C4-2B (cell line): Measurements from ENCODE around the gene HTR1D.

Experiments
- ZFX ChIP-seq: fragments of 450-650 bp; IDR thresholded peaks from 2 replicates; pipeline ENCODE4 v1.6.1; 2017
- TF ChIP-seq, protein P1 (sequence below): fragments of 450-650 bp; conservative IDR thresholded peaks from 2 replicates; pipeline ENCODE4 v1.5.1; 2017; ENCODE audit warnings: mild to moderate bottlenecking

DNA sequence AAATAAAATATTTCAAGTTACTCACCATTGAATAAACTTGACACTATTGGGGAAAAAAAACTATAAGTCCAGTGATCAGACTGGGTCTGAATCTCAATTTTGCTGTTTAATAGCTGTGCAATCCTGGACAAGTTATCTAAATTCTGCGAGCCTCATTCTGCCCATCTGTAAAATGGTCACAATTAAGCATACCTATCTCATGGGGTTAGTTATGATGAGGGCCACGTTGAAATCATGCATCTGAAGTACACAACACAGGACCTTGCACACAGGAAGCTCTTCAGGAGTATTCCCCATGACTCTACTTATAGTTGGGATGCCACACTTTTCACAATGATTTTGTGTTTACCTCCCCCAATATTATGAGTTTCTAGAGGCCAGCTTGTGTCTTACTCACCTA lies 3.8 kb upstream of the HTR1D start:
- TF ChIP-seq, protein P1, sequence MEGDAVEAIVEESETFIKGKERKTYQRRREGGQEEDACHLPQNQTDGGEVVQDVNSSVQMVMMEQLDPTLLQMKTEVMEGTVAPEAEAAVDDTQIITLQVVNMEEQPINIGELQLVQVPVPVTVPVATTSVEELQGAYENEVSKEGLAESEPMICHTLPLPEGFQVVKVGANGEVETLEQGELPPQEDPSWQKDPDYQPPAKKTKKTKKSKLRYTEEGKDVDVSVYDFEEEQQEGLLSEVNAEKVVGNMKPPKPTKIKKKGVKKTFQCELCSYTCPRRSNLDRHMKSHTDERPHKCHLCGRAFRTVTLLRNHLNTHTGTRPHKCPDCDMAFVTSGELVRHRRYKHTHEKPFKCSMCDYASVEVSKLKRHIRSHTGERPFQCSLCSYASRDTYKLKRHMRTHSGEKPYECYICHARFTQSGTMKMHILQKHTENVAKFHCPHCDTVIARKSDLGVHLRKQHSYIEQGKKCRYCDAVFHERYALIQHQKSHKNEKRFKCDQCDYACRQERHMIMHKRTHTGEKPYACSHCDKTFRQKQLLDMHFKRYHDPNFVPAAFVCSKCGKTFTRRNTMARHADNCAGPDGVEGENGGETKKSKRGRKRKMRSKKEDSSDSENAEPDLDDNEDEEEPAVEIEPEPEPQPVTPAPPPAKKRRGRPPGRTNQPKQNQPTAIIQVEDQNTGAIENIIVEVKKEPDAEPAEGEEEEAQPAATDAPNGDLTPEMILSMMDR = no peak
- TF ChIP-seq ZFX = no peak
